DLD1 (cell line): ENCODE data around the gene TFEB.

Experiments
- in situ Hi-C: cut with HindIII; loops from 2 replicates; pipeline ENCODE4 v1.10.0; 2017; ENCODE audit warnings: low sequenced_read_pairs

TFEB gene

GRCh38 chr6:41656002-41656691 is 79.3 kb downstream of the TFEB start:
- in situ Hi-C loops, result no loop called here

GRCh38 chr6:41655646-41656001 is 79.8 kb downstream of the TFEB start:
- in situ Hi-C loops, result no loop called here

- in situ Hi-C loops, result no loop called here
Observed at GRCh38 chr6:41655176-41655575, 80.2 kb downstream of the TFEB start.

- in situ Hi-C loops, result no loop called here
Observed at GRCh38 chr6:41654698-41655151, 80.7 kb downstream of the TFEB start.

GRCh38 chr6:41654151-41654697 is 81.2 kb downstream of the TFEB start:
- in situ Hi-C loops, result no loop called here

GRCh38 chr6:41653691-41654090 is 81.7 kb downstream of the TFEB start:
- in situ Hi-C loops, result no loop called here

GRCh38 chr6:41652866-41653652 is 82.3 kb downstream of the TFEB start:
- in situ Hi-C loops, result no loop called here

GRCh38 chr6:41651962-41652657 is 83.3 kb downstream of the TFEB start:
- in situ Hi-C loops, result no loop called here

- in situ Hi-C loops, result no loop called here
Observed at GRCh38 chr6:41651246-41651961, 84.0 kb downstream of the TFEB start.

GRCh38 chr6:41650120-41650519 is 85.3 kb downstream of the TFEB start:
- in situ Hi-C loops, result no loop called here

GRCh38 chr6:41649596-41649995 is 85.8 kb downstream of the TFEB start:
- in situ Hi-C loops, result no loop called here

GRCh38 chr6:41648921-41649320 is 86.5 kb downstream of the TFEB start:
- in situ Hi-C loops, result no loop called here

GRCh38 chr6:41648070-41648585 is 87.3 kb downstream of the TFEB start:
- in situ Hi-C loops, result no loop called here

GRCh38 chr6:41647061-41647511 is 88.3 kb downstream of the TFEB start:
- in situ Hi-C loops, result no loop called here

GRCh38 chr6:41646026-41646795 is 89.2 kb downstream of the TFEB start:
- in situ Hi-C loops, result no loop called here

- in situ Hi-C loops, result no loop called here
Observed at GRCh38 chr6:41645007-41645618, 90.3 kb downstream of the TFEB start.

- in situ Hi-C loops, result no loop called here
Observed at GRCh38 chr6:41644297-41644879, 91.0 kb downstream of the TFEB start.

GRCh38 chr6:41643899-41644269 is 91.5 kb downstream of the TFEB start:
- in situ Hi-C loops, result no loop called here
